ENCODE results near the gene SIGLEC8. TPM values are rescaled to one million over a fixed set of nuclear protein-coding genes. Genes with fewer than 3 reads are reported as not detected.

The SIGLEC8 gene
- total and polyA plus RNA-seq, 9 of the 15 experiments (the other 6 are each of a cell fraction or from before 2014, with no cell fraction given): 0.04 to 0.65 (median 0.39) TPM

- TF ChIP-seq E2F8 (IDR thresholded peaks at IDR 0.05; ENCODE audit: low read depth, partially characterized antibody) (peak; percentile 54), ZNF263 (CRISPR knock-in tag; IDR thresholded peaks at IDR 0.05; ENCODE audit: borderline replicate concordance) (peak; percentile 86), CTBP1 (IDR thresholded peaks at IDR 0.05; ENCODE audit: borderline replicate concordance) (peak; percentile 93), TRIM28 (IDR thresholded peaks at IDR 0.05) (no peak), PATZ1 (CRISPR knock-in tag; IDR thresholded peaks at IDR 0.05; ENCODE audit: borderline replicate concordance) (no peak), NFXL1 (CRISPR knock-in tag; IDR thresholded peaks at IDR 0.05) (no peak), ZKSCAN8 (CRISPR knock-in tag; IDR thresholded peaks at IDR 0.05) (no peak), DIDO1 (tag; IDR thresholded peaks at IDR 0.05; ENCODE audit: low read depth) (no peak), ATF7 (IDR thresholded peaks at IDR 0.05) (peak; percentile 81), ZNF280B (CRISPR knock-in tag; IDR thresholded peaks at IDR 0.05) (no peak), TCF7 (IDR thresholded peaks at IDR 0.05; ENCODE audit: borderline replicate concordance) (no peak), PRMT5 (CRISPR knock-in tag; IDR thresholded peaks at IDR 0.05) (no peak), TCFL5 (CRISPR knock-in tag; conservative IDR thresholded peaks at IDR 0.05) (no peak), COPS2 (conservative IDR thresholded peaks at IDR 0.05) (no peak), MECOM (CRISPR knock-in tag; IDR thresholded peaks at IDR 0.05) (peak; percentile 97), ZNF76 (CRISPR knock-in tag; IDR thresholded peaks at IDR 0.05; ENCODE audit: borderline replicate concordance) (no peak; the same call in 1 of the 2 replicates)
Observed at GRCh38 chr19:51467864-51468544, 9.8 kb upstream of the SIGLEC8 start (continued).

Measured in K562 (cell line).